HG03565 (cell line): ENCODE measurements around the gene DUSP28.
"Not testable (repeated sequence)": the region's sequence is repeated elsewhere in the genome, so short reads cannot be mapped to it uniquely, and the experiment has no call there.

Experiments used
- ATAC-seq: cut with Tn5 transposase; IDR thresholded peaks from one replicate; pipeline ENCODE4 v1.9.1; 2021; ENCODE audit warnings: mild to moderate bottlenecking, moderate library complexity; ENCODE audit not compliant: unreplicated experiment

The DUSP28 gene

DNA sequence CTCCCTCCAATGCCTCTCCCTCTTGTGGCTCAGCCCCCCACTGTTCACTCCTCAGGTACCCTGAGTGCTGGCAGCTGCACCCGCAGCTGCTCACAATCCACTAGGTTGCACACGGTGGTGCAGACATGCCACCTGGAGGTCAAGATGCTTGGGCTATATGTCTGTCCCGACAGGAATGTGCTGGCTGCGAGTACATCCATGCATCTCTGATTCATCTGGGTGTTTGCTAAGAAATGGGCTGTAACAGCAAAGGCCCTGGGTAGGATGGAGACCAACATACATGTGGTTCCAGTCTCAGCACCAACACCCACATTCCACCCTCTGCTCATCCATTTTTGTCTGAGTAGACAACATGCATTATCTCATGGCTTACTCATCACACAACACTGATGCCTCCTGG, 33.6 kb upstream of the DUSP28 start:
- ATAC-seq = no peak

DNA sequence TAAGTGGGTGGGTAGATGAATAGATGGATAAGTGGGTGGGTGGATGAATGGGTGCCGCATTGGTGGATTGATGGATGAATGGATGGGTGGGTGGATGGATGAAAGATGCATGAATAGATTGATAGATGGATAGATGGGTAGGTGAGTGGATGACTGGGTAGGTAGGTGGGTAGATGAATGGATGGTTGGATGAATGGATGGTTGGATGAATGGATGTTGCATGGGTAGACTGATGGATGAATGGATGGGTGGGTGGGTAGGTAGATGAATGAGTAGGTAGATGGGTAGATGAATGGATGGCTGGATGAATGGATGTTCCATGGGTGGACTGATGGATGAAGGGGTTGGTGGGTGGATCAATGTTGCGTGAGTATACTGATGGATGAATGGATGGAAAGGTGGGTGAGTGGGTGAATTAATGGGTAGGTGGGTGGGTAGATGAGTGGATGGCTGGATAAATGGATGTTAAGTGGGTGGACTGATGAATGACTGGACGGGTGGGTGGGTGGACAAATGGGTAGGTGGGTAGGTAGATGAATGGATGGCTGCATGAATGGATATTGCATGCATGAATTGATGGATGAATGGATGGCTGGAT, 32.9 kb upstream of the DUSP28 start:
- no peak for ATAC-seq

- ATAC-seq = no peak
Observed at GRCh38 chr2:240528406-240529040, 31.6 kb upstream of the DUSP28 start.

- no peak for ATAC-seq
Observed at GRCh38 chr2:240529344-240529999, 30.7 kb upstream of the DUSP28 start.

- no peak for ATAC-seq
Observed at GRCh38 chr2:240530181-240530580, 30.0 kb upstream of the DUSP28 start.

- ATAC-seq = no peak
Observed at GRCh38 chr2:240531038-240531437, 29.1 kb upstream of the DUSP28 start.

DNA sequence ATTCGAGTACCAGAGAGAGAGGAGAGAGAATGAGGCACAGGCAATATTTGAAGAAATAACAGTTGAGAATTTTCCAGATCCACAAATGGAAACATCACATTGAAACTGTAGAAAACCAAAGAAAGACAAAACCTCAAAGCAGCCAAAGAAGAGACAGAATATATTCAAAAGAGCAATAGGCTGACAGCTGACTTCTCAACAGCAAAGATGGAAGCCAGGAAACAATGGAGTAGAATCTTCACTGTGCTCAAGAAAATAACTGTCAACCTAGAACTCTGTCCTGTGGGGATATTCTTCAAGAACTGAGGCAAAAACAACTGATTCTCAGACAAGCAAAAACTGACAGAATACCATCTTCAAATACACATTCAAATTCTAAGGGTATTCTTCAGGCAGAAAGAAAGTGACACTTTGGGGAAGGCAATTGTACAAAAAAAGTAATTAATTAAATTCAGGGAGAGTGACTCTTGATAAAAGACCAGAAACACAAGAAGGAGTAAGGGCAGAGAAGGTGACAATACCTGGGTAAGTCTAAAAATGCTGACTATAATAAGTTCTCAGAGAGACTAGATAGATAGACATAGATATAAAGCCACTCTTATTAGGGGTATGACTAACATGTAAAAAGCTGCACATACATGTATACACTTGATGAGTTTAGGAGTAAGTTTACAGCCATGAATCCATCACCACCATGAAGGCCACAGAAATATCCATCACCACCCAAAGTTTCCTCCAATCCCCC, 28.0 kb upstream of the DUSP28 start:
- no peak for ATAC-seq

GRCh38 chr2:240538031-240538780, 22.0 kb upstream of the DUSP28 start:
- ATAC-seq = no peak

DNA sequence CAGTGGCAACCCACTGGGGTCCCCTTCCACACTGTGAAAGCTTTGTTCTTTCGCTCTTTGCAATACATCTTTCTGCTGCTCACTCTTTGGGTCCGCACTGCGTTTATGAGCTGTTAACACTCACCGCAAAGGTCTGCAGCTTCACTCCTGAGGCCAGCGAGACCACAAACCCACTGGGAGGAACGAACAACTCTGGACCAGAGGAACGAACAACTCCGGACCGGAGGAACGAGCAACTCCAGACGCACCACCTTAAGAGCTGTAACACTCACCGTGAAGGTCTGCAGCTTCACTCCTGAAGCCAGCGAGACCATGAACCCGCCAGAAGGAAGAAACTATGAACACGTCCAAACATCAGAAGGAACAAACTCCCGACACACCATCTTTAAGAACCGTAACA, 21.1 kb upstream of the DUSP28 start:
- not testable (repeated sequence) for ATAC-seq

GRCh38 chr2:240539906-240540305, 20.3 kb upstream of the DUSP28 start:
- no peak for ATAC-seq

- no peak for ATAC-seq
Observed at GRCh38 chr2:240551288-240551687, 8.9 kb upstream of the DUSP28 start.

- no peak for ATAC-seq
Observed at GRCh38 chr2:240551811-240552210, 8.3 kb upstream of the DUSP28 start.

DNA sequence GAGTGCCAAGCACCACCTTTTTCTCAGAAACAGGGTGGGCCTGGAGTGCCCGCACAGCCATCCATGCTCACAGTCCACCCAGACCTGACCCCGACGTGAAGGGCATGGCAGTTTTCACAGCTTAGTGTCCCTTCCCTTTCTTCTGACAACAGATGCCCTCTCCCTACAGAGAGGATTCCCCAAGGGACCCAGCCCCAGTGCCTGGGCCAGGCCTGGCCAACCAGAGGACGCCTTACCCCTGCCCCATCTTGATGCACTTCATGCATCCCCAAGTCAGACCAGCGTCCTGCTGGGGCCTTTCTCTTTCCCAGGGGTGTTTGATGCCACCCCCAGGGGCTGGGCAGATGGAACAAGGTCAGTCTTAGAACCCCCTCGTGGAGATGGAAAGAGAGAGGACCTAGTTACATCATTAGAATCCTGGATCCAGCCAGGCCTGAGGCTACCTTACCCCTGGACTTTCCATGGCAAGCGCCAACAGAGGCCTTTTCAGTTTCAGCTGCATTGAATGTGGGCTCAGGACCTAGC, 6.1 kb upstream of the DUSP28 start:
- ATAC-seq = no peak

DNA sequence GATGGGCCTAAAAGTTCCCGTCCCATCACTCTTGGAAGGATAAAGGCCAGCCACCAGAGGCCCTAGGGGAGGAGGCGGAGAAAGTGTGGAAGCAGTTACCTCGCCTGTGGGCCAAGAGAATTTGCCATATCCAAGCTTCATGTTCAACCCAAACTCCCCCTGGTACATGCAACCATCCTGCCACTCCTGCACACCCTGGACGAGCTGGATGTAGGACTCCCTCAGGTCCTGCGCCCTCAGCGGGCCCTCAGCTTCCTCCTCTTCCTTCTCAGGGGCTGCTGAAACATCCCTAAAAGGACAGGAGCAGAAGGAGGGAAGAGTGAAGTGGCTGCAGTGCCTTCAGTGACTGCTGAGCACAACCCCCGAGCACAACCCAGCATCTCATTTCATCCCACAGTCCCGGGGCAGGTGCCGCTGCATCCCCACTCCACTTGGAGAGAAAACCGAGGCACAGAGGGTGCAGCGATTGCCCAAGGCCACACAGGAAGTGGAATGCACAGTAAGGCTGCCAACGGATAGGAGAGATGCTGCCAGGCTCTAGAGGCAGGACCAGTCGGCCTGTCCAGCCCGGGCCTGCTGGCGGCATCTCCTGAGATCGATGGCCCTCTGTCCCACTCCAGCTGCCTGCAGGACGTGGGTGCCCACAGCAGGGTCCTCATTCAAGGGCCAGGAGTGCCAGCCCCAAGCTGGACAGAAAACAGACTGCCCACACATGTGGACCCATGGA, 5.2 kb upstream of the DUSP28 start:
- ATAC-seq = no peak

- ATAC-seq = no peak
Observed at GRCh38 chr2:240555541-240556250, 4.5 kb upstream of the DUSP28 start.

GRCh38 chr2:240556553-240557100, 3.5 kb upstream of the DUSP28 start:
- ATAC-seq = no peak

DNA sequence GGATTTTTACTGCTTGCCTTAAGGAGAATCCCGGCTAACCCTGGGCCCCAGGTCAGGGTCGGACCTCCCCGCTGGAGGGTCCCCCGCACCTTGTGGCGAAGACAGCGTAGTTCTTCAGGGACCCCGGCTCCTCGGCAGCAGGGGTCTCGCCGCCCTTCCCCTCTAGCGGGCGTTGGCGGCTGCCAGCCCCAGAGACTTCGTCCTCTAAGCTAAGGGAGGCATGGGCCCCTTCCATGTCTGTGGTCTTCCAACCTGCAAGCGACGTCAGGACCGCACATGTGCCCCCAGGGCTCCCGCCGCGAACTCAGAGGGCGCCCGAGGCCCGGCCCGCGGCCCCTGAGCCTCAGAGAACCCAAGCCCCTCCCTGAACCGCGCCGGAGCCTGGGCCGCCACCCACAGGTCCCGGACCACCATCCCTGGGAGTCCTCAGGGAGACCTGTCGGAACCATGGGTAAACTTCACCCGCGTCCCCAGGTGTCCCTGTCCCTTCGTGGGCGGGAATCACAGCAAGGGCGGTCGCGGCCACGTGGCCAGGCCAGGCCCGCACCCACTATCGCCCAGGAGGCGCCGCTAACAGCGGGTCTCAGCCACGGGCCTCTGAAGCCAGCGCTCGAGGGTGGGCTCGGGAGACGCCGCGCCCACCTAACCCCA, 2.9 kb upstream of the DUSP28 start:
- no peak for ATAC-seq

- ATAC-seq = no peak
Observed at GRCh38 chr2:240557808-240558207, 2.3 kb upstream of the DUSP28 start, which contains the start of gene ANKMY1. ANKMY1 (minus strand) TSS chr2:240557988; CDS start chr2:240557335, 653 bp downstream.
